HCT116 (cell line): ENCODE data around the gene RNF141. TPM values are rescaled to one million over a fixed set of nuclear protein-coding genes. Genes with fewer than 3 reads are reported as not detected.

Source experiments
- ATAC-seq: fragments of 200-7000 bp; cut with Tn5 transposase; 2 replicates; pipeline ENCODE4 v1.9.1; 2020; ENCODE audit warnings: mild to moderate bottlenecking, moderate library complexity
- BruUV-seq: library from RNA; stranded (reverse); fragments of 400-500 nt; replicated peaks from 2 replicates; lab custom pipeline; 2021; lab: Mats Ljungman, UMichigan
- CTCF ChIA-PET: fragments of 300-600 bp; sonication (Branson Sonifier 250); formaldehyde crosslinking; loops from one replicate; lab custom pipeline; 2021; ENCODE audit warnings: antibody characterized with exemption; lab: Charles Lee
- POLR2A ChIA-PET: fragments of 300-600, 350-600 bp; sonication (Branson Sonifier 250); formaldehyde crosslinking; loops from one replicate; lab custom pipeline; 2021; ENCODE audit warnings: antibody characterized with exemption; lab: Charles Lee
- RAD21 ChIA-PET, 2 experiments: fragments of 300-600 bp; sonication (Branson Sonifier 250); formaldehyde crosslinking; loops; one replicate each; lab custom pipeline; 2023; ENCODE audit warnings: low total read pairs in 2 of 2; ENCODE audit not compliant: uncharacterized antibody in 2 of 2, unreplicated experiment in 2 of 2, low non-redundant PET in 1 of 2; lab: Charles Lee
- DNase-seq: peaks from one replicate; pipeline ENCODE4 v3.0.0-alpha.2; 2010; ENCODE audit warnings: low read depth, low spot score
- H2AFZ ChIP-seq: fragments of 200-600 bp; shearing (Covaris generic), sonication (generic); 2 replicates; pipeline ENCODE4 v1.6.1; 2017; ENCODE audit warnings: low read depth, mixed run types, mixed read lengths, antibody characterized with exemption, low read length; ENCODE audit not compliant: poor library complexity, severe bottlenecking
- H3K27ac ChIP-seq: 2 replicates; pipeline ENCODE4 v1.5.1; 2012; ENCODE audit warnings: low read depth, low read length
- H3K27me3 ChIP-seq: fragments of 200-600 bp; sonication (generic); 2 replicates; pipeline ENCODE4 v1.6.1; 2016; ENCODE audit warnings: mixed run types, low read length, mixed read lengths; ENCODE audit not compliant: insufficient read depth
- H3K36me3 ChIP-seq, 2 experiments: fragments of 200-500 bp in 1 of 2; fragments of 200-600 bp in 1 of 2; sonication (Bioruptor generic) in 1 of 2; sonication (generic) in 1 of 2; 2 replicates each; pipeline versions ENCODE4 v1.5.1 to v1.6.1; 2014 to 2016; ENCODE audit warnings: low read length in 2 of 2, inconsistent platforms in 1 of 2, mixed read lengths in 1 of 2, mixed run types in 1 of 2; ENCODE audit not compliant: insufficient read depth in 2 of 2, control insufficient read depth in 1 of 2
- H3K4me1 ChIP-seq, 2 experiments: fragments of 200-600 bp in 1 of 2; sonication (generic) in 1 of 2; 2 replicates each; pipeline versions ENCODE4 v1.5.1 to v1.6.1; 2012 to 2017; ENCODE audit warnings: low read length in 2 of 2, inconsistent platforms in 1 of 2, mild to moderate bottlenecking in 1 of 2, mixed read lengths in 1 of 2, mixed run types in 1 of 2, moderate library complexity in 1 of 2; ENCODE audit not compliant: insufficient read depth in 2 of 2, control insufficient read depth in 1 of 2
- H3K4me2 ChIP-seq: fragments of 200-600 bp; sonication (generic); 2 replicates; pipeline ENCODE4 v1.6.1; 2017; ENCODE audit warnings: mixed run types, low read length, mixed read lengths
- H3K4me3 ChIP-seq, 2 experiments: fragments of 200-600 bp in 1 of 2; sonication (generic) in 1 of 2; replicated peaks in 1 of 2; 2 replicates each; pipeline ENCODE4 v1.5.1; 2011 to 2016; ENCODE audit warnings: low read length in 2 of 2, control low read depth in 1 of 2, low read depth in 1 of 2, mild to moderate bottlenecking in 1 of 2, mixed read lengths in 1 of 2, mixed run types in 1 of 2
- H3K79me2 ChIP-seq: fragments of 200-600 bp; sonication (generic); 2 replicates; pipeline ENCODE4 v1.6.1; 2017; ENCODE audit warnings: mild to moderate bottlenecking, mixed run types, low read length, moderate library complexity, mixed read lengths; ENCODE audit not compliant: insufficient read depth
- H3K9ac ChIP-seq: fragments of 200-600 bp; sonication (generic); 2 replicates; pipeline ENCODE4 v1.6.1; 2016; ENCODE audit warnings: low read length, mixed read lengths
- H3K9me2 ChIP-seq: fragments of 200-600 bp; sonication (generic), shearing (Covaris generic); 2 replicates; pipeline ENCODE4 v1.6.1; 2017; ENCODE audit warnings: mixed run types, mild to moderate bottlenecking, moderate library complexity; ENCODE audit not compliant: insufficient read depth
- H3K9me3 ChIP-seq, 2 experiments: fragments of 200-500 bp in 1 of 2; fragments of 200-600 bp in 1 of 2; sonication (Bioruptor generic) in 1 of 2; sonication (generic) in 1 of 2; 2 replicates each; pipeline ENCODE4 v1.6.1; 2014 to 2017; ENCODE audit warnings: low read length in 2 of 2, mixed read lengths in 2 of 2, inconsistent platforms in 1 of 2, low read depth in 1 of 2, mild to moderate bottlenecking in 1 of 2, mixed run types in 1 of 2, moderate library complexity in 1 of 2; ENCODE audit not compliant: control insufficient read depth in 1 of 2, insufficient read depth in 1 of 2
- H4K20me1 ChIP-seq: fragments of 200-600 bp; sonication (generic), shearing (Covaris generic); 2 replicates; pipeline ENCODE4 v1.6.1; 2017; ENCODE audit warnings: mixed run types, mild to moderate bottlenecking, moderate library complexity; ENCODE audit not compliant: insufficient read depth
- POLR2AphosphoS5 ChIP-seq: IDR thresholded peaks from 2 replicates; pipeline ENCODE4 v1.6.1; 2011; ENCODE audit warnings: mild to moderate bottlenecking, low read depth, low read length, moderate library complexity
- RAD21 ChIP-seq: IDR thresholded peaks from 2 replicates; pipeline ENCODE4 v1.6.1; 2012; ENCODE audit warnings: low read depth, mild to moderate bottlenecking
- REST ChIP-seq: IDR thresholded peaks from 2 replicates; pipeline ENCODE4 v1.6.1; 2012; ENCODE audit warnings: low read depth
- SP1 ChIP-seq: IDR thresholded peaks from 2 replicates; pipeline ENCODE4 v1.6.1; 2012; ENCODE audit warnings: low read depth
- SRF ChIP-seq: IDR thresholded peaks from 2 replicates; pipeline ENCODE4 v1.6.1; 2012; ENCODE audit warnings: low read depth
- intact Hi-C: fragments of 100-400 bp; cut with micrococcal nuclease; formaldehyde crosslinking; loops from 2 replicates; pipeline ENCODE4 v1.10.0; 2022
- total RNA-seq: library from RNA; stranded (reverse); gene quantifications from one replicate; pipeline ENCODE4 v1.2.1, GENCODE V29; 2021; ENCODE audit not compliant: unreplicated experiment
- TF ChIP-seq, protein P1 (sequence below): IDR thresholded peaks from 2 replicates; pipeline ENCODE4 v1.6.1; 2012
- TF ChIP-seq, protein P2 (sequence below), 3 experiments: fragments of 200-600 bp in 1 of 3; sonication (generic) in 1 of 3; IDR thresholded peaks in 2 of 3; conservative IDR thresholded peaks in 1 of 3; 2 replicates each; pipeline ENCODE4 v1.5.1; 2012 to 2017; ENCODE audit warnings: low read depth in 2 of 3, low read length in 2 of 3, antibody characterized with exemption in 1 of 3, borderline replicate concordance in 1 of 3, control low read depth in 1 of 3, mild to moderate bottlenecking in 1 of 3, mixed read lengths in 1 of 3, mixed run types in 1 of 3, moderate library complexity in 1 of 3; ENCODE audit not compliant: insufficient read depth in 1 of 3

Gene RNF141
- total RNA-seq, 1 experiment from 2014 or later: 133 TPM

DNA sequence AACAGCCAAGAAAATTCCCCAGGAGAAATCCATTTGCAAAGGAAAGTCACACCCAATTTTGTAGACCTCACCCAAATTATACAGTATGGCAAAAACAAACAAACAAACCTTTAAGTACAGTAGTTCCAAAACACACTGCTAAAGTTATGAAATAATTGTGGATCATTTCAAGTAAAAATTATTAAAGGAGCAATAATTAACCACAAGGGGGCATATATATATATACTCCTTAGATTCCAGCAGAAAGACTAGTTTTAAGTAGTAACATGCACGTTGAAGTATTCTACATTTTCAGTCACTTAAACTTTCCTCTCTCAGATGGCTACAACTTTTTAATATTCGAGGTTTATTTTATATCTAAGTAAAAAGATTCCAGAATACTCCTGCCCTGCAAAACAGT, 26.8 kb downstream of the RNF141 start (continued):
- TF ChIP-seq REST (no peak), SP1 (no peak)
- TF ChIP-seq, protein P1, sequence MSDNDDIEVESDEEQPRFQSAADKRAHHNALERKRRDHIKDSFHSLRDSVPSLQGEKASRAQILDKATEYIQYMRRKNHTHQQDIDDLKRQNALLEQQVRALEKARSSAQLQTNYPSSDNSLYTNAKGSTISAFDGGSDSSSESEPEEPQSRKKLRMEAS: no peak

- Histone ChIP-seq H3K36me3 (peaks cover 0 to 20% of the 10 kb centered on the region in 2 experiments; a peak in 2 of 4 replicates), H3K9me2 (no peaks in the 10 kb centered on the region), H3K27ac (no peak overlapping the region; the same call in 1 of the 2 replicates), H3K79me2 (peaks cover 24% of the 10 kb centered on the region), H2AFZ (no peak overlapping the region), H3K4me1 (peaks cover 23 to 30% of the 10 kb centered on the region in 2 experiments), H3K27me3 (no peaks in the 10 kb centered on the region), H3K4me2 (no peak overlapping the region), H3K9ac (no peak overlapping the region; the same call in 1 of the 2 replicates), H4K20me1 (no peaks in the 10 kb centered on the region), H3K9me3 (no peaks in the 10 kb centered on the region), H3K4me3 (no peak overlapping the region)
- no peak for ATAC-seq
- intact Hi-C loops: no loop called here
- DNase-seq: no peak
- ChIA-PET POLR2A (interaction anchor here (1.4 kb wide), 1 partner anchor 29 kb away, joined by 3 read pairs; the partner anchor contains the start of gene RNF141), CTCF (interaction anchor here (0.8 kb wide), 1 partner anchor 143 kb away, joined by 3 read pairs; no protein-coding TSS in a partner anchor), RAD21 (no interaction called here)
- peak; percentile 15; the same call in 1 of the 2 replicates for TF ChIP-seq RAD21
- TF ChIP-seq SP1: 0 out of 2 replicates have a peak, but pooled peaks have one; percentile 8
- TF ChIP-seq POLR2AphosphoS5: peak; percentile 28; the same call in 1 of the 2 replicates
- TF ChIP-seq, protein P2, sequence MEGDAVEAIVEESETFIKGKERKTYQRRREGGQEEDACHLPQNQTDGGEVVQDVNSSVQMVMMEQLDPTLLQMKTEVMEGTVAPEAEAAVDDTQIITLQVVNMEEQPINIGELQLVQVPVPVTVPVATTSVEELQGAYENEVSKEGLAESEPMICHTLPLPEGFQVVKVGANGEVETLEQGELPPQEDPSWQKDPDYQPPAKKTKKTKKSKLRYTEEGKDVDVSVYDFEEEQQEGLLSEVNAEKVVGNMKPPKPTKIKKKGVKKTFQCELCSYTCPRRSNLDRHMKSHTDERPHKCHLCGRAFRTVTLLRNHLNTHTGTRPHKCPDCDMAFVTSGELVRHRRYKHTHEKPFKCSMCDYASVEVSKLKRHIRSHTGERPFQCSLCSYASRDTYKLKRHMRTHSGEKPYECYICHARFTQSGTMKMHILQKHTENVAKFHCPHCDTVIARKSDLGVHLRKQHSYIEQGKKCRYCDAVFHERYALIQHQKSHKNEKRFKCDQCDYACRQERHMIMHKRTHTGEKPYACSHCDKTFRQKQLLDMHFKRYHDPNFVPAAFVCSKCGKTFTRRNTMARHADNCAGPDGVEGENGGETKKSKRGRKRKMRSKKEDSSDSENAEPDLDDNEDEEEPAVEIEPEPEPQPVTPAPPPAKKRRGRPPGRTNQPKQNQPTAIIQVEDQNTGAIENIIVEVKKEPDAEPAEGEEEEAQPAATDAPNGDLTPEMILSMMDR (IDR thresholded peaks at IDR 0.05 in 2 of 3, conservative IDR thresholded peaks at IDR 0.05 in 1 of 3; ENCODE audit: borderline replicate concordance in 1 of 3, insufficient read depth in 1 of 3, low read depth in 2 of 3, low read length in 2 of 3): no peak
- TF ChIP-seq SRF: no peak
- BruUV-seq: no TSS peak
Measured at GRCh38 chr11:10511181-10511621, 29.8 kb downstream of the RNF141 start.
